OCI-LY1 (cell line): Measurements from ENCODE around the gene ZNF555.

Experiments used
- CTCF ChIP-seq: fragments of 200-600 bp; sonication (generic), shearing (Covaris generic); IDR thresholded peaks from 2 replicates; pipeline ENCODE4 v1.5.1; 2017; ENCODE audit warnings: mild to moderate bottlenecking, antibody characterized with exemption, low read length, moderate library complexity, mixed read lengths
- EZH2 ChIP-seq: fragments of 200-600 bp; sonication (generic), shearing (Covaris generic); IDR thresholded peaks from 2 replicates; pipeline ENCODE4 v1.8.0; 2017; ENCODE audit warnings: borderline replicate concordance, mixed run types, mild to moderate bottlenecking, antibody characterized with exemption, low read length, moderate library complexity, mixed read lengths

- TF ChIP-seq CTCF (no peak), EZH2 (no peak)
Measured at GRCh38 chr19:2816641-2817040, 24.6 kb upstream of the ZNF555 start.
